Activated CD4-positive, alpha-beta T cell treated with anti-CD3 and anti-CD28 coated beads, Interleukin-2, amount 50 U/mL, for 24 hours (primary cell): ENCODE measurements around the gene PWWP2A.

Source experiments
- DNase-seq, 2 donors: peaks; one replicate each; pipeline ENCODE4 v3.0.0-alpha.2; 2020; ENCODE audit warnings: low read depth in 1 of 2, low spot score in 1 of 2

PWWP2A gene

DNA sequence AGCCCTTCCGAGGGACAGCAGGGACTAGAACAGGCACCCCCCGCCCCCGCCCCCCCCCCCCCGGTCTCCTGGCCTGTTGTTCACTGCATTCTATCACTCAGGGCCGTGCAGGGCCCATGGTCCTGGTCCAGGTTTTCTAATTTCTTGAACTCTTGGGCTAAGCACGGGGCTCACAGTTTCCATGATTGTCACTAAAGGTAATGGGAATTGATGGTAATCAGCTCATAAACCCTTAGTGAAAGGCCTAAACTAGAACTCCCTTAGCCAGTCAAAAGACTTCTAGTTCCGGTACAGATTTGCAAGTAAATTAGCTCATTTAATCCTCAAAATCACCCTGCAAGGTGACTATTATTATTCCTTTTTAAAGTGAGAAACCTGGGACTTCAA is 14.7 kb upstream of the PWWP2A start:
- DNase-seq, result no peak

DNA sequence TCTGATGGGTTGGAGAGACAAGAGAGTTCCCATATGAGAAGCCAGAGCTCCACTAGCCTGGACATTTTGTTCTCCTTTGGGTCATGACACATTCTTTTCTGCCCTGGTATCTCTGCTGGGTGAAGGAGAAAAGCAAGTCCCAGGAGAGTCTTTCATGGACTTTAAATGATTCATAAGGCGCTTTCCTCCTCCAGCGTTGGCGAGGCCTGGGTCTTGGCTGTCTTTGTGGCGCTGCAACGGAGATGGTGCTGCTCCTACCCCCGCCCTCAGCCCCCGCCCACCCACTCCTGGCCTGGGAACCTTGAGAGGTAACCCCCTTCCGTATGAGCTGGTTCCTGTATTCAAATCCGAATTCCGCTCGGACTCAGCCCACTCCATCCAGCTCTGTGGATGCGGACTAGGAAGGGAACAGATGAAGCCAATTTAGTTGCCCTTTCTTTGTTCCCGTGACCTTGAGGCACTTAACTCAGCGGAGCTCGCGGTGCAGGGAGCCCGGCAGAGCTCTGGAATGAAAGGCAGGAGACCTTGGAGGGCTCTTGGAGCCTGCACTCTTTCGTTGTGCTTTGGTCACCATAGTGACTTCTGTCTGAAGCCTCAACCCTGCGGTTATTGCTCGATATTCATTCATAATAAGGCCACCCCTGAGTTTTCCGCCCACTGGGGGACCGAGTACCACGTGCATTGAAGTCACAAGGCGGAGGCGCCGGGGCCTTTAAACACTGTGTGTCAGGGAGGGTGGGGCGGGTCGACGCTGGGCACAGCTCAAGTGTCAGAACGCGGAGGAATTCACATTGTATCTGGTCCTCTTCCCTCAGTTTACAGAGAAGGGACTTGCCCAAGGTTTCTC is 14.0 kb upstream of the PWWP2A start:
- no peak for DNase-seq

- DNase-seq, result no peak
Measured at GRCh38 chr5:160129841-160130240, 10.6 kb upstream of the PWWP2A start.

DNA sequence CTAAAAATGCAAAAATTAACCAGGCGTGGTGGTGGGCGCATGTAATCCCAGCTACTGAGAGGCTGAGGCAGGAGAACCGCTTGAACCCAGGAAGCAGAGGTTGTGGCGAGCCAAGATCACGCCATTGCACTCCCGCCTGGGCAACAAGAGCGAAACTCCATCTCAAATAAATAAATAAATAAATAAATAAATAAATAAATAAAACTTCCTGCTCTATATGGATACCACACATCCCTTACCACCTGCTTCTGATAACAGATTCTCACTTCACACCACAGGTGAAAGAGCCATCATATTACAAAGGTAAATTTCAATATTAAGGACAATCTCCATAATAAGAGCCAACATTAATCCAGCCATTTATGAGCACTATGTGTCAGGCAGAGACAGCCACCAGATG is 9.4 kb upstream of the PWWP2A start:
- DNase-seq, result no peak

DNA sequence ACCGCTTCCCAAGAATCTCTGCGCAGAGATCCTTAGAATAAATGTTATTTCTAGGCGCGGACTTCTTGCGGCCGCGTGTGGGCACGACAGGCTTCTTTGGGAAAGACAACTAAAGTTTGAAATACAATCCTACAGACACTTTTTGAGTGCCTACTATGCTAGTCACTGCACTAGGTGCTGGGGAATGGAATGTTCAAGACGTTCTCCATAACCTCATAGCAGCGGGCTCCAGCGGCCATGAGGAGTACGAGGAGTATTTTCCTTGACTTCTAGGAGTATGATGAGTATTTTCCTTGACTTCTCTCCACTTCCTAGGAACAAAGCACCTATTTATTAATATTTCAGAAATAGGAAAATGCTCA is 636 bp upstream of the PWWP2A start:
- no peak for DNase-seq

DNA sequence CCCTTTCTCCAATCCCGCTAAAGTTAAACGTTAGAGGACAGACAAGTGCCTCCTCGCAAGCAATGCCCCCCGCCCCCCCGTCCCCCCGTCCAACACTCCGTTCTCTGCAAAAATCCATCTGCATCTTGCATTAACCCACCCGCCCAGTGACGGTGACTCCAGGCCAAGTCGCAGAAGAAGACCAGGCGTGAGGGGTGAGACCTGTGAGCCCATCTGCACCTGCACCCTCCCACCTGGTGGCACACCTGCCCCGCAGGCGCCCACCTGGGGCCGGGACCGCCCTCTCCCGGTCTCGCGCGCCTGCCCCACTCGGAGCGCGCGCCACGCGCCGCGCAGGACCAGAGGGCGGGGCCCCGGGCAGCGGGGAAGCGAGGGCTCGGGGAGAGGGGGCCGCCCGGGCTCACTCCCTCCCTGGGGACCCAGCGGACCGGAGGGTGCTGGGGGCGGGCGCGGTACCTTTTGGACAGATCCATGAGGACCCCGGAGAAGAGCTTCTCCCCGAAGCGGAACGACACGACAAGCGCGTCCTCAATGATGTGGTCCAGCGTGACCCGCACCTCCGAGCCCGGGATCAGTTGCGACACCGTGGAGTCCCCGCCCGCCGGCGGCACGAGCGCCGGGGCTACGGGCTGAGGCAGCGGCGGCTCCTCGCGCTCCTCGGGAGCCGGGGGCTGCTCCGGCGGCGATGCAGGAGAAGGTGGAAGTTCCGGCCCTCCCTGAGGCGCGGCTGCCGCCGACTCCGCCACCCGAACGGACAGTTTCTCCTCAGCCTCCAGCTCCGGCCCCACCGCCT is 705 bp downstream of the PWWP2A start:
- DNase-seq, result peak; percentile 17 to 21

DNA sequence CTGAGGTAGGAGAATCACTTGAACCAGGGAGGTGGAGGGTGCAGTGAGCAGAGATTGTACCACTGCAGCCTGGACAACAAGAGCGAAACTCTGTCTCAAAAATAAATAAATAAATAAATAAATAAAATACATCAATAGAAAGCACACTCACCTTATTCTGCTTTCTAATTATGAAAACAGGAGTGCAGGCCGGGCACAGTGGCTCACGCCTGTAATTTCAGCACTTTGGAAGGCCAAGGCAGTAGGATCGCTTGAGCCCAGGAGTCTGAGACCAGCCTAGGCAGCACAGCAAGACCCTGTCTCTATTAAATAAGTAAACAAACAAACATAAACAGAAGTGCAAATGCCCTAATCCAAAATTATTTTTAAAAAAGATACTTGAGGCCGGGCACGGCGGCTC is 2.3 kb downstream of the PWWP2A start:
- DNase-seq, result no peak

DNA sequence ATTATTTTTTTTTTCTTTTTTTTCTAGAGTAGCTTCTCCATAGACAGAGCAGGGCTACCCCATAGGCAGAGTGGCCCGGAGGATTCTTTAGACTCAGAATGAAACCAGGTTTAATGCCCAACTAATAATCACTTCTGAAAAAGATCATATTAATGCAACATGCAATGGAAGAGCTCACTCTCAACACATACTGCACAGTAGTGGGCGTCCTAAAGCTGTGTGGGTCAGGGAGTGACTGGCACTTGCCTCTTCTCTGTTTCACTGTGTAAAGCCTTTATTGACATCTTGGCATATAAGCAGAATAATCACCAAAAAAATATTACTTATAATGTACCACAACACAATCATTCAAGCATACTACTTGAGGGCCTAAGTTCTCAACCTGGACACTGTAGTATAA is 11.1 kb downstream of the PWWP2A start:
- DNase-seq, result no peak

DNA sequence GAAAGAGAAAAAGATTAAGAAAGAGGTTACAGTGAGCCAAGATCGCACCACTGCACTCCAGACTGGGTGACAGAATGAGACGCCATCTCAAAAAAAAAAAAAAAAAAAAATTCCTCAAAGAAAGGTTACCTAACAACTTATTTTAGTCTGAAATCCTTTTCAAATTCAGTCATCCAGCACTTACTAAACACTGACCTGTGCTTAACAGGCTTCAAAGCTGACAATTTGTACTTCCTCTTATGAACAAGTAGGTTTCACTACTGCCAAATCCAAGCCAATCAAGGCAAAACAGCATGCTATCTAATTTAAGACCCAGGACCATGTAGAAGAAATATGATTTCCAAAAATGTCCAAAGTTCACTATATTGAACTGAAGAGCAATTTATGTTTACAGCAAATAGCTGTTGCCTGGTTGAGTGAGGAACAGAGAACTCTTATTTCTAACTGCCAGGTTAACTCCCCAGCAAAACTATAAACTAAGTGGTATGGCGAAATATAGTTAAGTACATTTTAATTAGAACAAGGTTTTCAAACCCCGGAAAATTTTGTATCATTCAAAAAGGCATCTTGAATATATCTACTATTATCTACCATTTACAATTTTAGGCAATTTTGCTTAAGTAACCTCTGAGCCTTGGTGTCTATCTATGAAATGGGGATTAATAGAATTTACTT is 13.4 kb downstream of the PWWP2A start:
- no peak for DNase-seq

- no peak for DNase-seq
Measured at GRCh38 chr5:160097991-160098390, 21.3 kb downstream of the PWWP2A start.

DNA sequence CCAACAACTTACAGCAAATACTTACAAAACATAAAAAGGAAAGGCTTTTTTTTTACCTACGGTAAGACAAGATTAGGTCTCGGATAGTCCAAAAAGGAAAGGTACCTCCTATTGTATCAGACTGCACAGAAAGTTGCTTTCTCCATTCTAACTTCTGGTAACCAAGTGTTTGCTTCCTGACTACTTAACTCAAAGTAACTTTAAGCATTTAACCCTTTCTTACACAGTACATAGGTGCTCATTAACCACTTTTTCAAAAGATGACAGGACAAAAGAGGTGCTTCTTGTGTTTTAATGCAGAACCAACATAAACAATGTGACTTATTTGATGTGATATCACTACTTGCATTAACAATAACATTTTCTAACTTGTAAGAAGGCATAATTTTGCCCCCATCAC is 23.1 kb downstream of the PWWP2A start:
- no peak for DNase-seq

DNA sequence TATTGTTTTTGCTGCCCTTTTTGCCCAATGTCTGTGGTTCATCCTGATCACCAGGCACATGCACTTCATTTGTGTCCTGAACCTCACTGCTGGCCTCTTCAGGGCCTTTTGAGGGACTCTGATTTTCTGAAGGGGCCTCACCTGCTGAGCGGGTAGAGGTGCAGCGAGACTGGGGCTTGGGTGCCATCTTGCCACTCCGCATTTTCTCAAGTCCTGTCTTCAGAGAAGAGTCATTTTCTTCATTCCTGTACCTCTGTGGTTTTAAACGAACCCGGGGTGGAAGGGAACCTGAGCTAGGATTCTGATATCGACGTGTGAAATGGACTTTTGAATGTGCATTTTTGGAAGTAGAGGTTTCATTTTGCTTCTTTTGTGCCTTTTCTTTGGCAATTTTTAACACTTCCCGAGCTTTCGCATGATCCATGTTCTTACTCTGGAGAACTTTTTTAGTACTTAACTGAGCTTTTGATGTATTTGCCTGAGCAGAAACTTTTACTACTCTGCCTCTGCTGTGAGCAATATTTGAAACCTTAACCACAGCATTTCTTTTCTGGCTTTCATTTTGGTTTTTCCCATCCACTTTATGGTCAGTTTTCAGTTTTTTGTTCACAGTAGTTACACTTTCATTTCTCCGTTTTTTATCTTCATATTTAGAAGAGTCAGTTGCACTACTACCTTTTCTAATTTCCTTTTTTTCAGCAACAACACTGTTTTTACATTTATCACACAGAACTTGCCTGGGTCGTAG is 26.1 kb downstream of the PWWP2A start:
- no peak for DNase-seq

- no peak for DNase-seq
Measured at GRCh38 chr5:160092514-160092913, 26.7 kb downstream of the PWWP2A start.

DNA sequence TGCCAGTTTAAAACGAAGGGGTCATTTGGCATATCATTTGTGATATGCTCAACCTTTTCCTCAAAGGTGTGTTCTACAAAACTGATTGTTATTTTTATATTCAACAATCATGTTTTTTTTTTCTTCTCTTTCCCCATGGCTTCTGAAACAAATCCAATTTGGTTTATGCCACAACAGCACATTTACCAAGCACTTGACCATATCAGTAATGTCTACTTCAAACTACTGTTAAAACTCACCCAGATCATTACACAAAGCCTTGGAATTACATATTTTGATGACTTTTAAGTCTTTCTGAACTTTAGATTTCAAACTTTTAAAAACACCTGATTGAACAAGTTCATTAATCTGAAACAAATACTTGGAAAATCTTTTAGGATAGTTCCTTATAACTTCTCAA is 29.2 kb downstream of the PWWP2A start:
- DNase-seq, result no peak

DNA sequence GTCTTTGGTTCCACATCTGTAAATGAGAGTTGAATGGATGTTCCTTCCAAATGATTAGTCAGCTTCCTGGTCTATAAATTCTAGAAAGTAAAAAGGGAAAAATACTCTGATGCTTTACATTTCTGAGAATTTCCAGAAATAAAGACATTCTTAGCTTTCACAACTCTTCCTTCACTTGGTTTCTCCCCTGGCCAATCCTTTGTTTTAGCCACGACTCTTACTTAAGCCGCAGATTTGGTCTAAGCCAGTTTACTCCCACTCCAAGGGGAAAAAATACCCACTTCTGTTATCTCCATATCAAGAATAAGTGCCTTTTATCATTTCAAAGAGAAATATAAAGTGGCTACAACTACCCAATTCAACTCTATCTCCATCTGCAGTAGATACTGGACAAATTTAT is 29.7 kb downstream of the PWWP2A start:
- no peak for DNase-seq

- no peak for DNase-seq
Measured at GRCh38 chr5:160088805-160089204, 30.4 kb downstream of the PWWP2A start.

DNA sequence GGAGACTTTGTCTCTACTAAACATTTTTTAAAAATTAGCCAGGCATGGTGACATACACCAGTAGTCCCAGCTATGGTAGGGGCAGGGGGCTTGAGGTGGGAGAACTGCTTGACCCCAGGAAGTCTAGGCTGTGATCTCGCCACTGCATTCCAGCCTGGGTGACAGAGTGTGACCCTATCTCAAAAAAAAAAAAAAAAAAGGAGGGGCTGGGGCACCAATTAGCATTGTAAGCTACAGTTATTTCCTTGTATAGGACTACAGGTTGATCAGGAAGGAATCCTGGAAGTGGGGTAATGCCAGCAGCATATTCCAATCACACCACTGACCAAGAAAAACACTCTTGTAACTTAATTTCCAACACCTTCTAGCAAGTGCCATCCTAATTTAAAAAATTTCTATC is 32.1 kb downstream of the PWWP2A start:
- no peak for DNase-seq

DNA sequence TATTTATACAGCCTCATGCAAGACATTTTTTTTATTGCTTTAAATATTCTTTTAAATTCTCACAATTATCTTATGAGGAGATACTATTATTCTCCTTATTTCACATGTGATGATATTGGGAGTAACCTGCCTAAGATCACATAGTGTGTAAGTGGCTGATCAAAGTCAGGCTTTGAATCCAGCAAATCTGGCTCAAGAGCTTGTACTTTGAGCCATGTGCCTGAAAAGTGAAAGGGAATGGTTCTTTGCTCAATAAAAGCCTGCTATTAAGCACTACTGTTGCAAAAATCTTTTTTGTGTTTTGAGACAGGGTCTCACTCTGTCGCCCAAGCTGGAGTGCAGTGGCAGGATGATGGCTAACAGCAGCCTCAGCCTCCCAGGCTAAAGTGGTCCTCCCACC is 35.1 kb downstream of the PWWP2A start:
- no peak for DNase-seq

DNA sequence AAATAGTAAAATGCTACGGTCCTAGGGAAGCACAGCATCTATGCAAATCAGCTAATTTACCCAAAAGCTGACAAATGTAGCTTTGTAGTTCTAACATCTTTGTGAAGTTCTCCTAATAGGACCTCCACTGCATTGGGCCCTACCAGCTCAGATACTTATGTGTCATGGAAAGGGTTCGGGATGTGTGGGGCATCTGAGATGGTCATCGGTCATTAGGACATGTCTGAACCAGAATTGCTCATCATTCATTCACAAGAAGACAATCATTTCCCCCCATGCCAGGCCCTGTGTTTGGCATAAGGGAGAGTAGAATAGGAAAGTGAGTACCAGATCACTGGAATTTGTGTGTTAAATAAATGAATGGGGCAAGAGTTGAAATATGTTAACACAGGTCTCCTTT is 35.7 kb downstream of the PWWP2A start:
- DNase-seq, result no peak

DNA sequence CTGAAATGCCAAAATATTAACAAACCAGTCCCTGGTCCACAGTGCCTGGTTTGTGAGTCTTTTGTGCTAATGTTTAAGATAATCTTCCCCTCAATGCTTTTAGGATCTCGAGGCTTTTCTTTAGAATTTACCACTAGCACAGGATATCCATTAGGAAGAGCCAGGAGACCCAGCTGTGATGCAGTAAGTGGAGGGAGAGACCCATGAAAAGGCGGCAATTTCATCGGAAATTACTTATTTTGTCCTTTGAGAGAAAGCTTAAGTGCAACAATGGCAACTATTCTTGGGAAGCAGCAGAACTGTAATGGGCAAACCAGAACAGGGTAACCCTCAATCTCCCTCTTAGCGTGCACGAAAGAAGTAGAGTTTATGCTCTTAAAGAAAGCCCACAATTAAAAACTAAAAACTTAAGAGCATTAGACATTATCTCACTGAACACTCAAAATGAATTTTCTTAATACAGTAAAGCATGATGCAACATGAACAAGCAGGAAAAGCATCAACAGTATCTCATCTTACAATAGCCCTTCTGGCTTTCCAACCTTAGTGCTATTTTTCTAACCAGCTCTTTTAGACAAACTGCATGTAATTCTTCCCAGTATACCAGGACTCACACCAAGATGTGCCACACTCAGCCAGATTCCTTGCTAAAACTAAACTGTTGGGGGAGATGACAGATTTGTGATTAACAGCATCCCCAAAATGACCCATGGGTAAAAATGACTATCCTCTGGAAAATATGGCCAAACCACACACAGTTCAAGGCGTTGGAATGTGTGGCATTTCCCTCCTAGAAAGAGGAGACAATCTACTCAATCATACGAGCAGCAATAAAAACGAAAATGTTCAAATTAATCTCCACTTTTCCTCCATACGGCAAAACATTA is 36.4 kb downstream of the PWWP2A start:
- no peak for DNase-seq
